GM19240 (cell line): Measurements from ENCODE around the gene FAM171A1.
A peak's percentile ranks its signal among the peaks of the same experiment; 100 is the strongest.
"Not testable (repeated sequence)": the region's sequence is repeated elsewhere in the genome, so short reads cannot be mapped to it uniquely, and the experiment has no call there.

Source experiments
- DNase-seq: peaks from one replicate; pipeline ENCODE4 v3.0.0; 2011; ENCODE audit warnings: low spot score; ENCODE audit not compliant: insufficient read length

The FAM171A1 gene

GRCh38 chr10:15210521-15210920 is 160.6 kb downstream of the FAM171A1 start:
- DNase-seq: no peak

GRCh38 chr10:15209827-15210509 is 161.1 kb downstream of the FAM171A1 start:
- peak; percentile 57 for DNase-seq

GRCh38 chr10:15208221-15208620 is 162.9 kb downstream of the FAM171A1 start:
- no peak for DNase-seq

GRCh38 chr10:15207410-15207809 is 163.7 kb downstream of the FAM171A1 start:
- DNase-seq: not testable (repeated sequence)

- DNase-seq: no peak
These were observed 168.4 kb downstream of the FAM171A1 start for GRCh38 chr10:15202639-15203038.

- not testable (repeated sequence) for DNase-seq
These were observed 168.8 kb downstream of the FAM171A1 start for GRCh38 chr10:15202301-15202621.

- no peak for DNase-seq
These were observed 169.3 kb downstream of the FAM171A1 start for GRCh38 chr10:15201589-15202300.

- DNase-seq: no peak
These were observed 170.5 kb downstream of the FAM171A1 start for GRCh38 chr10:15200626-15201025.

GRCh38 chr10:15197911-15198310 is 173.2 kb downstream of the FAM171A1 start:
- DNase-seq: no peak

GRCh38 chr10:15197276-15197675 is 173.8 kb downstream of the FAM171A1 start:
- no peak for DNase-seq

- no peak for DNase-seq
These were observed 174.9 kb downstream of the FAM171A1 start for GRCh38 chr10:15196021-15196834.

GRCh38 chr10:15189133-15189885 is 181.8 kb downstream of the FAM171A1 start:
- no peak for DNase-seq

- no peak for DNase-seq
These were observed 182.5 kb downstream of the FAM171A1 start for GRCh38 chr10:15188603-15189002.

- no peak for DNase-seq
These were observed 187.2 kb downstream of the FAM171A1 start for GRCh38 chr10:15183689-15184481.

GRCh38 chr10:15182540-15183207 is 188.4 kb downstream of the FAM171A1 start:
- no peak for DNase-seq

- no peak for DNase-seq
These were observed 189.4 kb downstream of the FAM171A1 start for GRCh38 chr10:15181576-15182156.

- DNase-seq: no peak
These were observed 190.4 kb downstream of the FAM171A1 start for GRCh38 chr10:15180736-15181135.

- DNase-seq: no peak
These were observed 194.8 kb downstream of the FAM171A1 start for GRCh38 chr10:15176269-15176668.

GRCh38 chr10:15175587-15175986 is 195.5 kb downstream of the FAM171A1 start:
- DNase-seq: no peak
